Epithelial cell of proximal tubule (primary cell): ENCODE results near the gene SLC7A14. TPM values are rescaled to one million over a fixed set of nuclear protein-coding genes. Genes with fewer than 3 reads are reported as not detected.

Experiments
- DNase-seq: peaks from one replicate; pipeline ENCODE4 v3.0.0-alpha.2; 2011; ENCODE audit warnings: low read depth
- H3K4me3 ChIP-seq: 2 replicates; pipeline ENCODE4 v1.5.1; 2011; ENCODE audit warnings: low read depth, mild to moderate bottlenecking, low read length
- CTCF ChIP-seq: conservative IDR thresholded peaks from 2 replicates; pipeline ENCODE4 v1.5.1; 2012; ENCODE audit warnings: low read depth, mild to moderate bottlenecking, low read length
- total RNA-seq: library from RNA; depleted of rRNA; stranded (reverse); fragments of >200 nt; gene quantifications from 2 replicates; pipeline ENCODE4 v1.2.3, GENCODE V29; 2015

Gene SLC7A14
- total RNA-seq, 1 donor from 2014 or later, result 0.12 TPM

- no peak overlapping the region for H3K4me3 ChIP-seq
- peak; percentile 54 for DNase-seq
- no peak for TF ChIP-seq CTCF
These were observed 79.3 kb downstream of the SLC7A14 start for GRCh38 chr3:170506556-170506955.

GRCh38 chr3:170502297-170502696 lies 83.6 kb downstream of the SLC7A14 start:
- H3K4me3 ChIP-seq, result no peak overlapping the region
- no peak for TF ChIP-seq CTCF
- no peak for DNase-seq

GRCh38 chr3:170500995-170501394 lies 84.9 kb downstream of the SLC7A14 start:
- TF ChIP-seq CTCF, result no peak
- no peak for DNase-seq
- H3K4me3 ChIP-seq, result no peak overlapping the region

GRCh38 chr3:170500462-170500861 lies 85.4 kb downstream of the SLC7A14 start:
- no peak overlapping the region for H3K4me3 ChIP-seq
- DNase-seq, result no peak
- TF ChIP-seq CTCF, result no peak

- DNase-seq, result no peak
- no peak overlapping the region for H3K4me3 ChIP-seq
- peak; percentile 76 for TF ChIP-seq CTCF
These were observed 86.2 kb downstream of the SLC7A14 start for GRCh38 chr3:170499562-170500156.

GRCh38 chr3:170497207-170498095 lies 88.4 kb downstream of the SLC7A14 start:
- DNase-seq, result no peak
- TF ChIP-seq CTCF, result no peak
- no peak overlapping the region for H3K4me3 ChIP-seq

- DNase-seq, result no peak
- no peak for TF ChIP-seq CTCF
- no peak overlapping the region for H3K4me3 ChIP-seq
These were observed 89.1 kb downstream of the SLC7A14 start for GRCh38 chr3:170496868-170497140.
